Measurements from ENCODE around the gene FOXD1.
"Not testable (repeated sequence)": the region's sequence is repeated elsewhere in the genome, so short reads cannot be mapped to it uniquely, and the experiment has no call there.

FOXD1 gene

DNA sequence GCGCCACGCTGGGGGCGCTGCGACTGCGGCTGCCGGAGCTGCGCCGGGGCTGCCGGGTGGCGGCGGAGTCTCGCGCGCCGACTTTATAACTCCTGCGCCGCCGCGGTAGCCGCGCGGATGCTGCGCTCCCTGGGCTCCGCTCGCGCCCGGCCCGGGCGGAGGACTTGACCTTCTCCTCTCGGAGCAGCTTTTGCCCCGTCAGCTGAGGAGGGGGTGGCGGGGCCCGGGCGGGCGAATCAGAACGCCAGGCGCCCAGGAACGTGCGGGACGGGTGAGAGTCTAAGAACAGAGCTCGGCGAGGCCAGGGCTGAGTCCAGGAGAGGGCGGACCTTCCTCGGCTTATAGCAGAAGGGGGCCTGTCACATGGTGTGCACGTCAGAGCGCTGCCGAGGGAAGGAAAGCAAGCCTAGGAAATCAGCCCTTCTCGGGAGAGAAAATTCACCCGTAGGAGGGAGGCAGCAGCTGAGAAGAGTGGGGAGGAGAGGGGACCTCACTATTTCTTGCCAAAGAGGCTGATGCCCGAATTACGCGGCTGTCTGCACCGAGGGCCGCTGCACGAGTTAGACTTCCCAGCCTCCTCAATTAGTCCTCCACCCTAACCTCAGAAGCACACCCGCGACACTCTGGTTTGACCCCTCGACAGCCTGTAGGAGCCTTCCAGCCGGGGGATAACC lies at the start of gene FOXD1:
TSS of gene FOXD1 (minus strand) at position 315 of the 674 bp plus-strand sequence. CDS start 415 bp downstream, outside the sequence.
- DNase-seq, result peak; percentile 97

GRCh38 chr5:73497497-73498056 lies 49.0 kb upstream of the FOXD1 start:
- no peak for DNase-seq

DNA sequence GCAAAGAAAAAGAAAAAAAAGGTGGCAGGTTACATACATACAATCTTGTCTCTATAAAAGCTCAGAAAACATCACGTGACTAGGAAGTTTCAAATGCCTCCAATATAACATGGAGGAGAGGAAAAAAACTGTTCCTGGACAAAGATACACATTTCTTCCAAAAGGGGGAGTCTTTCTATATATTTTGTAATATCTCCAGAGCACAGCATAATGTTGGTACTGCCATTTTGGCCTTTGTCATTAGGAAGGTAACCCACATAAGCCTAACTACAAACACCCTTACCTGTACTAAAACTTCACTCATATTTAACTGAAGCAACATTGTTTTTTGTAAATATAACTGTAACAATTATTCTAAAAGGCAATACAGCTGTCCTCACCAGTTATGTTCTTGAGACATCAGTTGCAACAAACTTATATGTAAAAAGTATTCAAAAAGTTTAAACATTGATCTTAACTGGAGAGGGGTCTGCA lies 48.4 kb upstream of the FOXD1 start:
- DNase-seq, result no peak

- no peak for DNase-seq
These were observed 47.3 kb upstream of the FOXD1 start for GRCh38 chr5:73495772-73496335.

DNA sequence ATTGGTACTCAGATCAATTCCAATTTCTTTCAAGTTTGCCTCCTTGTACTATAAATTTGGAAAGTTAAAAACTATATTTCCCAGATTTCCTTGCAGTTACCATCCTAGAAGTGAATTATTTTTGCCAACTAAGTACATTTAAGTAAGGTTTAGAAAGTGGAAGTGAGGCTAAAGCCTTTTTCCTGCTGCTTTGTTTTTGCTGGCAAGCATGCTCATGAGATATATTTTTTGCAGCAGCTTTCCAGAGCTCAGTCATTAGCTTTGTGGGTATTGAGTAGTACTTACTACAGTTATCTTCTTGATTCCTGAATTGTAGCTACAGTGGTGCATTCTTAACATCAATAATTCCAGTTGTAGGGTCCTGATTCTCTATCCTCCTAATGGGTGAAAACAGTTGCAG lies 46.1 kb upstream of the FOXD1 start:
- DNase-seq, result no peak

- no peak for DNase-seq
These were observed 44.8 kb upstream of the FOXD1 start for GRCh38 chr5:73493421-73493820.

DNA sequence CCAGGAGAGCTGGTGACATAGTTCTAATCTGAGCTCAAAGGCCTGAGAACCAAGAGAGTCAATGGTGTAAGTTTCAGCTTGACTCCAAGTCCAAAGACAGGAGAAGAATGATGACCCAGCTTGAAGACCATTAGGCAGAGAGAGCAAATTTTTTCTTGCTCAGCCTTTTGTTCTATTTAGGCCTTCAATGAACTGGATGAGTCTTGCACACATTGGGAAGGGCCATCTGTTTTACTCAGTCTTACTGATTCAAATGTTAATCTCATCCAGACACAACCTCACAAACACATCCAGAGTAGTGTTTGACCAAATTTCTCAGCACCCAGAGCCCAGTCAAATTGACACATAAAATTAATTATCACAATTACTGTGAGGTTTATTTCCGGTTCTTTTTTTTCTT lies 42.6 kb upstream of the FOXD1 start:
- DNase-seq, result no peak

DNA sequence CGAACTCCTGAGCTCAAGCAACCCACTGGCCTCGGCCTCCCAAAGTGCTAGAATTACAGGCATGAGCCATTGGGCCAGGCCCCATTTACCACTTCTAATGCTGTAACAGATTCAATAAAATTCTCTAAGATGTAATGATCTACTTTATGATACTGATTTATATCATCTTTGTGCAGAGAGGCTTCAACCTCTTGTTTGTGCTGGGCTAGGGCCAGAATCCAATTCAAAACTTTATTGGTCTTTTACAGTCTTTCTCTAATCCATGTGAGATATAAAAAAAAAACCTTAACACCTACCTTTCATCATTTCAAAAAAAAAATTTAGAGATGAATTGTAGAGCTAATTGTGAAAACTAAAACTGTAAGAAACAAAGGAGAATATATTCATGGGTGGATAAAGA lies 41.5 kb upstream of the FOXD1 start:
- DNase-seq, result no peak

- DNase-seq, result no peak
These were observed 40.2 kb upstream of the FOXD1 start for GRCh38 chr5:73488806-73489205.

- no peak for DNase-seq
These were observed 39.2 kb upstream of the FOXD1 start for GRCh38 chr5:73487815-73488214.

- not testable (repeated sequence) for DNase-seq
These were observed 38.7 kb upstream of the FOXD1 start for GRCh38 chr5:73487257-73487656.

GRCh38 chr5:73486119-73486899 lies 37.7 kb upstream of the FOXD1 start:
- DNase-seq, result no peak

DNA sequence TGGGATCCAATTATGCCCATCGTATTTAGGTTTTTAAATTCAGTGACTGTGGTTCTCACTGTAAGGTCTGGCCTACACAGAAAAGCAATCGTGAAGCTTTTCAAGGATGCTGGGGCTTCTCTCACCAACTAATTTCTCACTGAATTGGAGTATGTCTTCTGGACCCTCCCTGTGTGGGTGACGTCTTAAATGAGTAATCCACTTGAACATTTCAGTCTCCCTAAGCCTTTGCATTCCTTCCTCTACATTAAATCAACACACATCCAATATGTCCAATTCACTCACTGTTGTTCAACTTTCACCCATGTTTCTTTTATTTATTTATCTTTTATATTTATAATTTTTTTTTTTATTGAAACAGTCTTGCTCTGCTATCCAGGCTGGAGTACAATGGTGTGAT lies 37.1 kb upstream of the FOXD1 start:
- DNase-seq, result no peak

GRCh38 chr5:73484511-73484910 lies 35.9 kb upstream of the FOXD1 start:
- no peak for DNase-seq

DNA sequence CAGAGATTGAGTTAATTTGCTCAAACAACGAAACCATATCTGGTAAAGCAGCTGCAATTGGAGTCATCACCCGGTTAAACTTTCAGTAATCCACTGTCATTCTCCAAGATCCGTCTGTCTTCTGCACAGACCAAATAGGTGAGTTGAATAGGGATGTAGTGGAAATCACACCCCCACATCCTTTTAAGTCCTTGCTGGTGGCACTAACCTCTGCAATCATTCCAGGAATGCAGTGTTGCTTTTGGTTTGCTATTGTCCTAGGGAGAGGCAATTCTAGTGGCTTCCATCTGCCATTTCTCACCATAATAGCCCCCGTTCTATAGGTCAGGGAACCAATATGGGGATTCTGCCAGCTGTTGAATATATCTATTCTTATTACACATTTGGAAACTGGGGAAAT lies 35.1 kb upstream of the FOXD1 start:
- no peak for DNase-seq

DNA sequence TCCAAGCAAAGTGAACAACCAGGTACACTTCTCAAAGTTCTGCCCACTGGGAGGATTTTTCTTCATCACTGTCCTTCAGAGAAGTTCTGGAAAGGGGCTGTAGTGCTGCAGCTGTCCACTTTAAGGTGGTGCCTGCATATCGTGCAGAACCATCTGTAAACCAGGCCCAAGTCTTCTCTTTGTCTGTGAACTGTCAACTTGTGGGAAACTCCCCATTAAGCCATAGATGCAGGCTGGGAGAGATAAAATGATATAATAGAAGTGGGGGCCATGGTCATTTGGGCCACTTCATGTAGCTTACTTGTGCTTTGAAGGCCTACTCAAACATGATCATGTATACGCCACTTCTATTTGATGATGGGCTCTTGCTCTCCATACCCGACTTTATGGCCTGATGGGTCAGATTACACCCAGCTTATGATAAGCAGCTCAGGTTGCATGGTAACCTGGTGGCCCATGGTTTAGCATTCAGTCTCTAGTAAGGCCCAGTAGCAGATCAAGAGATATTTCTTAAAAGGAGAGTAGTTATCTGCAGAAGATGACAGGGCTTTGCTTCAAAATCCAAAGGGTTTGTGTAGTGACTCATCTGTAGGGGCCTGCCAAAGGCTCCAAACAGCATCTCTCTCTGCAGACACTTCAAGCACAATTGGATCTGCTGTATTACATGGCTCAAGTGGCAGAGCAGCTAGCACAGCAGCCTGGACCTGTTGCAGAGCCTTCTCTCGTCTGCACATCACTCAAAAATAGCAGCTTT lies 34.0 kb upstream of the FOXD1 start:
- DNase-seq, result peak; percentile 55

- DNase-seq, result no peak
These were observed 31.9 kb upstream of the FOXD1 start for GRCh38 chr5:73480500-73480899.

- DNase-seq, result no peak
These were observed 23.5 kb upstream of the FOXD1 start for GRCh38 chr5:73472116-73472515.

GRCh38 chr5:73471654-73472053 lies 23.1 kb upstream of the FOXD1 start:
- no peak for DNase-seq

GRCh38 chr5:73469878-73470277 lies 21.3 kb upstream of the FOXD1 start:
- no peak for DNase-seq

- not testable (repeated sequence) for DNase-seq
These were observed 20.1 kb upstream of the FOXD1 start for GRCh38 chr5:73468638-73469037.

DNA sequence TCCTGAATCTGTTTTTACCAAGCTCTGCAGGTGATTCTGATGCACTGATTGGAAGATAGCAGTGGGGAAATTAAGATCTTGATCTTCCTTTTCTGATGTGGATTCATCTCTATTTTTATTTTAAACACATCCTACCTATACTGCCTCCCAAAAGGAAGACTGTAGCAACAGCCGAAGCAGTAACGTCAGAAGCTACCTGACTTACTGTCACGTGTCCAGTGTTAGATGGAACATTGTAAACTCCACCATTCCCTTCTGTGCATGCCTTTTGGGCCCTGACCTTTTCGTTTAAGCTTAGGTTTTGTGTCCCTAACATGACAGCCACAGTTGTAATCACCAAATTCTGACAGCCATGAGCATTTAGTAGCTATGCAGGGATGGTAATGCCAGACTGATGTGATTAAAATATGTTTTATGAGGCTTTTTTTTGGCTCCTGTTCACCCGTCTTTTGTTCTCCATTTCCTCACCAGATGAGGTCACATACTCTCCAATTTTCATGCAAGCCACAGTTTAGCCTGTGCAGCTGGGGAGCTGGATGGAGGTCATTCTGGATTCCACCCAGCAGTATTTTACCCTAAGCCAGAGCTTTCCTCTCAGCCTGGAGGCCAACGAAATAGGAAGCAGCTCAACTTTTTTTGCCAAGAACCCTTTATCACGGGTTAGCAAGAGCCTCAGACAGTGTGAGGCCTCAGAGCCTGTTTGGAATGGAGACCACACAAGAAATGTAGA lies 15.6 kb upstream of the FOXD1 start:
- DNase-seq, result peak; percentile 29
